Upper lobe of right lung (tissue), 1 donor: ENCODE results near the gene MCAT. TPM values are rescaled to one million over a fixed set of nuclear protein-coding genes. Genes with fewer than 3 reads are reported as not detected.

ENCODE experiments used
- ATAC-seq: fragments of 200-7000 bp; cut with Tn5 transposase; one replicate; pipeline ENCODE4 v1.9.1; 2020; ENCODE audit warnings: mild to moderate bottlenecking, moderate library complexity
- DNase-seq: peaks from one replicate; pipeline ENCODE4 v3.0.0-alpha.2; 2020
- H3K27ac ChIP-seq: fragments of 200-600 bp; one replicate; pipeline ENCODE4 v1.8.0; 2022
- H3K27me3 ChIP-seq: fragments of 200-600 bp; one replicate; pipeline ENCODE4 v1.8.0; 2022; ENCODE audit warnings: mild to moderate bottlenecking
- H3K36me3 ChIP-seq: fragments of 200-600 bp; one replicate; pipeline ENCODE4 v1.8.0; 2022
- H3K4me1 ChIP-seq: fragments of 200-600 bp; one replicate; pipeline ENCODE4 v1.8.0; 2022
- H3K4me3 ChIP-seq: fragments of 200-600 bp; one replicate; pipeline ENCODE4 v1.8.0; 2022; ENCODE audit warnings: mild to moderate bottlenecking
- H3K9me3 ChIP-seq: fragments of 200-600 bp; one replicate; pipeline ENCODE4 v1.8.0; 2022
- intact Hi-C: fragments of 100-400 bp; cut with DNase I; formaldehyde crosslinking; loops from one replicate; pipeline ENCODE4 v1.11.0; 2022
- total RNA-seq: library from RNA; stranded (reverse); fragmentation: NEBNext Ultra II Directional; extraction: Animal tissue kit (Norgen Biotek cat#: 25700); gene quantifications from one replicate; pipeline ENCODE4 v1.2.1, GENCODE V29; 2021
- TF ChIP-seq, protein P1 (sequence below): fragments of 200-600 bp; IDR thresholded peaks from one replicate; pipeline ENCODE4 v1.8.0; 2022; ENCODE audit warnings: antibody characterized with exemption
- donor health status: DM: no; HTN: yes; CAD: no; lungs with severe emphysema.

The MCAT gene
- total RNA-seq, 1 donor from 2014 or later = 12.1 TPM

DNA sequence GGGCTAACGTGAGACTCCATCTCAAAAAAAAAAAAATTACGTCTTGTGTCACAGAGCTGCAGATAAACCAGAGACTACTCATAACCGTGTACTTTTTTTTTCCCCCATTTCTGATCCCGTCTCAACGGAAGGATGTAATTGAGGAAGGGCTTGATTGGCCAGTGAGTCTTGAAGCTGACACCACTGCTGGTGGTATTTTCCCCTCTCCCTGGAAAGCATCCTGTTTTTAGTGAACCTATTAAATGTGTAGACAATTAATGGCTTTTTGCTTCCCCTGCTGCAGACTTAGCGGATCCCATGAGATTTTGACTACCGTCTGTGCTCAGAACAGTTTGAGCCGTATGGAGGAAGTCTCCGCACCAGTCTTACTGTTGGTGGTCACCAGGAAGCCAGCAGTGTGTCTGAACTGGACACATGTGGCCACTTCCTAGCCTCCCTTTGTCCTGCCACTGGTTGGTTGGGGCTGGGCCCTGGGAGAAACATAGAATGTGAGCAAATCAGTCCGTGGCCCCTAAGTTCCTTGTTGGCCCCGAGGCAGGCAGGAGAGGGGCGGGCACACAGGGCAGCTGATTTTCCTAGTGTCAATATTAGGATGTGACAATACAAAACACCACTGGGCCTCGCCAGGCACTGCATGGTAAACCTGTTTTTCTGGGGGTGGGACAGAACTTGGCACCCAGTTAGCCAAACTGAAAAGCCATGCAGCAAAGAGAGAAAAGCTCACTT, 29.5 kb downstream of the MCAT start:
- H3K9me3 ChIP-seq = no peaks in the 10 kb centered on the region
- no peak overlapping the region for H3K27ac ChIP-seq
- H3K27me3 ChIP-seq = peaks cover 30% of the 10 kb centered on the region
- no peaks in the 10 kb centered on the region for H3K36me3 ChIP-seq
- ATAC-seq = no peak
- no peak overlapping the region for H3K4me3 ChIP-seq
- intact Hi-C loops = no loop called here
- peaks cover 14% of the 10 kb centered on the region for H3K4me1 ChIP-seq
- DNase-seq = no peak
- TF ChIP-seq, protein P1, sequence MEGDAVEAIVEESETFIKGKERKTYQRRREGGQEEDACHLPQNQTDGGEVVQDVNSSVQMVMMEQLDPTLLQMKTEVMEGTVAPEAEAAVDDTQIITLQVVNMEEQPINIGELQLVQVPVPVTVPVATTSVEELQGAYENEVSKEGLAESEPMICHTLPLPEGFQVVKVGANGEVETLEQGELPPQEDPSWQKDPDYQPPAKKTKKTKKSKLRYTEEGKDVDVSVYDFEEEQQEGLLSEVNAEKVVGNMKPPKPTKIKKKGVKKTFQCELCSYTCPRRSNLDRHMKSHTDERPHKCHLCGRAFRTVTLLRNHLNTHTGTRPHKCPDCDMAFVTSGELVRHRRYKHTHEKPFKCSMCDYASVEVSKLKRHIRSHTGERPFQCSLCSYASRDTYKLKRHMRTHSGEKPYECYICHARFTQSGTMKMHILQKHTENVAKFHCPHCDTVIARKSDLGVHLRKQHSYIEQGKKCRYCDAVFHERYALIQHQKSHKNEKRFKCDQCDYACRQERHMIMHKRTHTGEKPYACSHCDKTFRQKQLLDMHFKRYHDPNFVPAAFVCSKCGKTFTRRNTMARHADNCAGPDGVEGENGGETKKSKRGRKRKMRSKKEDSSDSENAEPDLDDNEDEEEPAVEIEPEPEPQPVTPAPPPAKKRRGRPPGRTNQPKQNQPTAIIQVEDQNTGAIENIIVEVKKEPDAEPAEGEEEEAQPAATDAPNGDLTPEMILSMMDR = no peak

DNA sequence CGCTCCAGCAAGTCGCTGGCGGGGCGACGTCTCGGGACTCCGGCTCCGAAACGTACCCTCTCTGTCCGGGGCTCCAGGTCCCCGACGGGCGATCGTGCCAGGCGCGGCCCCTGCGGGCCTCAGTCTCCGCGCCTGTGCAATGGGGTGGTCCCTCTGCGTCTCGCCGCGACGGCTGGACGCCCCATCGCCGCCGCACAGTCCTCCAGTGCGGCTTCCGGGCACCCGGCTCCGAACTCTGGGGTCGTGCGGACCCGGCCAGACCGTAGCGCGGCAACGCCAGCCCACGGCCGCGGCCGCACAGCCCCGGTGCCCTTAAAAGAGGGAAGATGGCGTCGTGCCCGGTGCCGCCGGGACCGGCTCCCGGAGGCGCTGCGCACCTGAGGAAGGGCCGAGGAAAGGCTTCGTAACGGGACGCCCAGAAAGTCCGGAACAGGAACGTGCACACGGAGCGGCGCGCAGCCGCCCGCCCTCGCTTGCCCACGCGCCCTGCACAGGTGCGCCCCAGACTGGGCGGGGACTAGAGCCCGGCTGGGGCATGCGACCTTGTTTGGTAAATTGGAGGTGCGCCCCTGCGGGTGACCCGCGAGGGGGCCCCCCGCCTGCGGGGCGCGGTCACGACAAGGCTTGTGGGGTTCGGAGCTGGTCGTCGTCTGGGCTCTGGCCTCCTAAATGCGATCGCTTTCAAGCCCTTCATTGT, 32.1 kb downstream of the MCAT start:
- H3K27ac ChIP-seq = peak overlapping the region; percentile 36
- DNase-seq (peak; percentile 83), ATAC-seq (peak; percentile 81)
- intact Hi-C loops = no loop called here
- peak overlapping the region; percentile 68 for H3K4me3 ChIP-seq
- H3K4me1 ChIP-seq = peaks cover 14% of the 10 kb centered on the region
- TF ChIP-seq, protein P1 = no peak
- no peaks in the 10 kb centered on the region for H3K9me3 ChIP-seq
- peaks cover 30% of the 10 kb centered on the region for H3K27me3 ChIP-seq
- H3K36me3 ChIP-seq = no peaks in the 10 kb centered on the region

DNA sequence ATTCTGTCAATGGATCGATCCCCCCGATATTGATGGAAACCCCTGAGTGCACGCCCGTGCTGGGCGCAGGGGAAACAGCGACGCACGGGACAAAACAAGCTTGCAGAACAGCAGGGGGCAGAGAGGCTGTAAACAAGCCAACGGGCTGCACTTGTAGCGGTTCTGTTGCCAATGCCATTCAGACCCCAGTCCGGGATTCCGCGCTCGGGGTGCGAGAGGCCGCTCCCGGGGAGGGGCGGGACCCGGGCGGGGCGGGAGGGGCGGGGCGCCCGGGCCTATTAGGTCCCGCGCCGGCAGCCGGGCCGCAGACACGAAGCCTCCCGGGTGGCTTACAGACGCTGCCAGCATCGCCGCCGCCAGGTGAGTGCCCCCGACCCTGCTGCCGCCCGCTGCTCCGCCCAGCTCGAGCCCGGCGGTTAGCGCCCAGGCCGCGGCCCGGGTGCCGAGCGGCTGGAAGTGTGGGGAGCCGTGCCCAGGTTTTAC, 32.7 kb downstream of the MCAT start, which contains the start of gene BIK:
TSS of gene BIK (plus strand) at position 307 of the 483 bp plus-strand sequence. CDS start 13,273 bp downstream, outside the sequence.
- peak within 1 kb of the TSS; percentile 36 for H3K27ac ChIP-seq
- no peaks in the 10 kb centered on the region for H3K36me3 ChIP-seq
- peak within 1 kb of the TSS; percentile 68 for H3K4me3 ChIP-seq
- H3K4me1 ChIP-seq = peaks cover 14% of the 10 kb centered on the region
- peak; percentile 73 for ATAC-seq
- peak; percentile 75 for DNase-seq
- peaks cover 30% of the 10 kb centered on the region for H3K27me3 ChIP-seq
- no peaks in the 10 kb centered on the region for H3K9me3 ChIP-seq
- TF ChIP-seq, protein P1 = peak; percentile 34
- intact Hi-C loops = no loop called here

DNA sequence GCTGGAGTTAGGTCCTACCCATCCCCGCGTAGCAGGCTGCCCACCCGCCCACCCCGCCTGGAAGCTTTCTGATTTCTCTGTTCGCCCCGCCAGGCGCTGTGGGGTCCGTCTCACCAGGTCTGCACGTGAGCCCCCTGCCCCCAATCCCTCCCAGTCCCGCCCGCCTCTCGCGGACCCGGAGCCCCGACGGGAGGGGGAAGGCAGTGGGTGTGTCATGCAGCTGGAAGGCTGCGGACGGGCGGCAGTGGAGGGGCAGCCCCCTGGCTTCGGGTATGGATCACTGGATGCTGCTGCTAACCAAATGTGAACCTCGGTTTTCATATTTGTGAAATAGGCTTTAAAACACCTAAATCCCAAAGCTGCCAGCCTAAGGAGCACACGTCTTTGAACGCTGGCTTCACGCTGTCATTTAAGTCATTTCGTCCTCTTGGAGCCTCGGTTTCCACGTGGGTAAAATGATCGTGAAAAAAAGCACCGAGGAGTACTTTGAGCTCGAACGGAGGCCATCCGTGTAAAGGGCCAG, 33.2 kb downstream of the MCAT start:
- Histone ChIP-seq H3K9me3 (no peaks in the 10 kb centered on the region), H3K27me3 (peaks cover 30% of the 10 kb centered on the region), H3K4me3 (peak overlapping the region; percentile 68), H3K36me3 (no peaks in the 10 kb centered on the region), H3K4me1 (peaks cover 14% of the 10 kb centered on the region), H3K27ac (no peak overlapping the region)
- no peak for ATAC-seq
- DNase-seq = no peak
- intact Hi-C loops = no loop called here
- TF ChIP-seq, protein P1 = no peak

DNA sequence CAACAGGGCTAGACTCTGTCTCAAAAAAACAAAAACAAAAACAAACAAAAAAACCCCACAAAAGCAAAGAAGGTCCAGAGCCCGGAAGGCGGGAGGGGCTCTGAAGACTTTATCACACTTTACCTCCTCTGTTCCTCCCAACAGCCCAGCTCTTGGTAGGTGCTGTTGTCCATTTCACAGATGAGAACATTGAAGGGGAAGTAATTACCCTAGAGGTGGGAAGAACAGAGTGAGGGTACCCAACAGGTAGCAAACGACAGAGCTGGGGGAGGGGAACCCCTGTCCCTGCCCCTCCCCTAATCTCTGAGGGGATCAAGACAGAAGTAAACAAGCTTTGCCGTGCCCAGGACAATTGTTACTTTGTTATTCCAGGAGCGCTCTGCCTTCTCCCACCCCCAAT, 33.7 kb downstream of the MCAT start:
- H3K27me3 ChIP-seq = peaks cover 30% of the 10 kb centered on the region
- TF ChIP-seq, protein P1 = no peak
- DNase-seq (no peak), ATAC-seq (no peak)
- H3K9me3 ChIP-seq = no peaks in the 10 kb centered on the region
- intact Hi-C loops = no loop called here
- peaks cover 14% of the 10 kb centered on the region for H3K4me1 ChIP-seq
- no peak overlapping the region for H3K27ac ChIP-seq
- no peak overlapping the region for H3K4me3 ChIP-seq
- no peaks in the 10 kb centered on the region for H3K36me3 ChIP-seq
